Neural progenitor cell (in vitro differentiated cells): ENCODE results near the gene CDA. TPM values are rescaled to one million over a fixed set of nuclear protein-coding genes. Genes with fewer than 3 reads are reported as not detected.

ENCODE experiments used
- DNase-seq: peaks from one replicate; pipeline ENCODE4 v3.0.0-alpha.2; 2016; ENCODE audit warnings: low spot score
- H2AFZ ChIP-seq: fragments of 200-600 bp; sonication (generic); replicated peaks from 2 replicates; pipeline ENCODE4 v1.6.1; 2016; ENCODE audit warnings: antibody characterized with exemption
- H3F3A ChIP-seq: fragments of 200-600 bp; sonication (generic); 2 replicates; pipeline ENCODE4 v1.6.1; 2016; ENCODE audit warnings: antibody characterized with exemption, low read depth
- H3K27ac ChIP-seq: fragments of 200-600 bp; sonication (generic); 2 replicates; pipeline ENCODE4 v1.5.1; 2016; ENCODE audit warnings: mild to moderate bottlenecking
- H3K27me3 ChIP-seq: fragments of 200-600 bp; sonication (generic); 2 replicates; pipeline ENCODE4 v1.6.1; 2016; ENCODE audit warnings: mild to moderate bottlenecking, moderate library complexity
- H3K36me3 ChIP-seq: fragments of 200-600 bp; sonication (generic); 2 replicates; pipeline ENCODE4 v1.5.1; 2016
- H3K4me1 ChIP-seq: fragments of 200-600 bp; sonication (generic); 2 replicates; pipeline ENCODE4 v1.6.1; 2016; ENCODE audit warnings: mixed run types
- H3K4me2 ChIP-seq: fragments of 200-600 bp; sonication (generic); 2 replicates; pipeline ENCODE4 v1.6.1; 2016
- H3K4me3 ChIP-seq: fragments of 200-600 bp; sonication (generic); 2 replicates; pipeline ENCODE4 v1.5.1; 2016
- H3K79me2 ChIP-seq: fragments of 200-600 bp; sonication (generic); 2 replicates; pipeline ENCODE4 v1.6.1; 2016; ENCODE audit warnings: low read depth
- H3K9ac ChIP-seq: fragments of 200-600 bp; sonication (generic); 2 replicates; pipeline ENCODE4 v1.6.1; 2016
- H3K9me3 ChIP-seq: fragments of 200-600 bp; sonication (generic); 2 replicates; pipeline ENCODE4 v1.5.1; 2016; ENCODE audit warnings: low read depth
- H4K20me1 ChIP-seq: fragments of 200-600 bp; sonication (generic); 2 replicates; pipeline ENCODE4 v1.6.1; 2016; ENCODE audit warnings: low read depth
- H3K27ac Mint-ChIP-seq: 3 replicates; pipeline ENCODE4 v1.8.0; 2021; ENCODE audit warnings: mixed read lengths
- H3K27me3 Mint-ChIP-seq: 2 replicates; pipeline ENCODE4 v1.8.0; 2022; ENCODE audit warnings: low read depth, mild to moderate bottlenecking, inconsistent platforms, moderate library complexity, mixed read lengths; ENCODE audit not compliant: insufficient read depth
- H3K36me3 Mint-ChIP-seq: 3 replicates; pipeline ENCODE4 v1.8.0; 2021; ENCODE audit warnings: mixed read lengths
- H3K4me1 Mint-ChIP-seq: 3 replicates; pipeline ENCODE4 v1.8.0; 2021; ENCODE audit warnings: mixed read lengths
- H3K4me3 Mint-ChIP-seq: 3 replicates; pipeline ENCODE4 v1.8.0; 2021; ENCODE audit warnings: mild to moderate bottlenecking, moderate library complexity, mixed read lengths
- H3K9me3 Mint-ChIP-seq: 3 replicates; pipeline ENCODE4 v1.8.0; 2020; ENCODE audit warnings: mixed read lengths
- CTCF ChIP-seq: fragments of 200-600 bp; sonication (generic); IDR thresholded peaks from 2 replicates; pipeline ENCODE4 v1.5.1; 2017; ENCODE audit warnings: antibody characterized with exemption, mild to moderate bottlenecking
- EZH2 ChIP-seq: fragments of 200-600 bp; sonication (generic); IDR thresholded peaks from 2 replicates; pipeline ENCODE4 v1.6.1; 2017; ENCODE audit warnings: antibody characterized with exemption, mild to moderate bottlenecking, moderate library complexity
- EZH2phosphoT487 ChIP-seq: fragments of 200-600 bp; sonication (generic); IDR thresholded peaks from 2 replicates; pipeline ENCODE4 v1.6.1; 2017; ENCODE audit warnings: antibody characterized with exemption
- total RNA-seq: library from RNA; depleted of rRNA; stranded (reverse); fragments of >200 nt; gene quantifications from 2 replicates; pipeline ENCODE4 v1.2.3, GENCODE V29; 2015; ENCODE audit warnings: low replicate concordance

Gene CDA
- total RNA-seq, 1 donor from 2014 or later: 0.64 TPM

GRCh38 chr1:20586953-20587660, 1.8 kb upstream of the CDA start:
- TF ChIP-seq EZH2 (no peak), EZH2phosphoT487 (no peak), CTCF (no peak)
- DNase-seq: no peak

GRCh38 chr1:20587661-20588053, 1.2 kb upstream of the CDA start:
- H3K27ac ChIP-seq: no peak overlapping the region
- peaks cover 14% of the 10 kb centered on the region for H3K4me1 ChIP-seq
- H3K4me3 ChIP-seq: no peak overlapping the region
- no peak overlapping the region for H2AFZ ChIP-seq
- Mint-ChIP-seq H3K27me3 (peaks cover 12% of the 10 kb centered on the region), H3K36me3 (no peaks in the 10 kb centered on the region), H3K4me3 (no peak overlapping the region), H3K9me3 (no peaks in the 10 kb centered on the region), H3K4me1 (peaks cover 13% of the 10 kb centered on the region), H3K27ac (no peak overlapping the region)
- no peaks in the 10 kb centered on the region for H4K20me1 ChIP-seq
- TF ChIP-seq CTCF: no peak
- no peak for TF ChIP-seq EZH2
- TF ChIP-seq EZH2phosphoT487: no peak
- H3K79me2 ChIP-seq: no peaks in the 10 kb centered on the region
- no peak overlapping the region for H3K4me2 ChIP-seq
- H3K36me3 ChIP-seq: no peaks in the 10 kb centered on the region
- H3F3A ChIP-seq: peaks cover 8% of the 10 kb centered on the region
- no peak for DNase-seq
- no peaks in the 10 kb centered on the region for H3K9me3 ChIP-seq
- H3K9ac ChIP-seq: no peak overlapping the region
- no peaks in the 10 kb centered on the region for H3K27me3 ChIP-seq

More at GRCh38 chr1:20586953-20587660, 1.8 kb upstream of the CDA start:
- no peaks in the 10 kb centered on the region for H3K9me3 Mint-ChIP-seq
- Histone ChIP-seq H3K36me3 (no peaks in the 10 kb centered on the region), H3K27me3 (no peaks in the 10 kb centered on the region), H4K20me1 (no peaks in the 10 kb centered on the region), H3K9me3 (no peaks in the 10 kb centered on the region), H3K79me2 (no peaks in the 10 kb centered on the region), H3K27ac (no peak overlapping the region), H3K9ac (no peak overlapping the region), H3K4me1 (peaks cover 14% of the 10 kb centered on the region), H3K4me2 (no peak overlapping the region), H3F3A (peaks cover 8% of the 10 kb centered on the region), H3K4me3 (no peak overlapping the region), H2AFZ (no peak overlapping the region)
- H3K27ac Mint-ChIP-seq: no peak overlapping the region
- H3K36me3 Mint-ChIP-seq: no peaks in the 10 kb centered on the region
- peaks cover 13% of the 10 kb centered on the region for H3K4me1 Mint-ChIP-seq
- no peak overlapping the region for H3K4me3 Mint-ChIP-seq
- peaks cover 13% of the 10 kb centered on the region for H3K27me3 Mint-ChIP-seq

- Mint-ChIP-seq H3K36me3 (no peaks in the 10 kb centered on the region), H3K27ac (no peak overlapping the region), H3K4me1 (peaks cover 13% of the 10 kb centered on the region), H3K9me3 (no peaks in the 10 kb centered on the region), H3K27me3 (peaks cover 15% of the 10 kb centered on the region), H3K4me3 (no peak overlapping the region)
- Histone ChIP-seq H3K4me1 (peaks cover 14% of the 10 kb centered on the region), H2AFZ (peak overlapping the region; percentile 77), H3F3A (peaks cover 8% of the 10 kb centered on the region), H3K9ac (no peak overlapping the region), H3K27ac (no peak overlapping the region), H3K27me3 (no peaks in the 10 kb centered on the region), H3K4me3 (no peak overlapping the region), H3K4me2 (peak overlapping the region; percentile 57), H3K9me3 (no peaks in the 10 kb centered on the region), H3K79me2 (no peaks in the 10 kb centered on the region), H3K36me3 (no peaks in the 10 kb centered on the region), H4K20me1 (no peaks in the 10 kb centered on the region)
- TF ChIP-seq EZH2 (no peak), CTCF (no peak), EZH2phosphoT487 (no peak)
- peak; percentile 21 for DNase-seq
These were observed 708 bp downstream of the CDA start for GRCh38 chr1:20589331-20590278.
